ENCODE data around the gene MS4A4E. TPM values are rescaled to one million over a fixed set of nuclear protein-coding genes. Genes with fewer than 3 reads are reported as not detected.

MS4A4E gene
- total RNA-seq, 6 experiments from 2014 or later, result 1.1 to 3.8 (median 3.1) TPM

DNA sequence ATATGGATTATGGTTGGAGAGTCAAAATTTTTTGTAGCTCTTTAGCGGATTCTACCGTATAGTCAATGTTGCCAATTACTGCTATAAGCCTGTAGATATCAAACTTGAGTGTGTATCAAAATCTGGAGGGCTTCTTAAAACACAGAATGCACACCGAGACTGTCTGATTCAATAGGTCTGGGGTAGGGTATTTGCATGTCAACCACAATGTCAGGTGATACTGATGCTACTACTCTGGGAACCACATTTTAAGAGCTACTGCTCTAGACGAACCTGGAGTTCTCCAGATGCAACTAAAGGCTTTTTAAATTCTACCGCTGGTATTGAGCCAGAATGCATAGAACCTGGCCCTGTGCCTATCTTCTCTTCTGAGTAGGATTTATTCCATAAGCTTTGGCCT is 21.7 kb upstream of the MS4A4E start:
- Histone ChIP-seq H3K27ac (no peak overlapping the region), H3K36me3 (no peaks in the 10 kb centered on the region), H3K27me3 (no peaks in the 10 kb centered on the region), H3K9me3 (no peaks in the 10 kb centered on the region), H3K4me3 (no peak overlapping the region), H3K4me1 (no peaks in the 10 kb centered on the region)
- ATAC-seq (no peak), DNase-seq (no peak)
- WGBS (ENCODE audit: insufficient coverage, low coverage, low lambda C conversion rate, missing lambda C conversion rate), result 50% methylated on average over 2 of the region's 5 CpGs
- intact Hi-C loops (cut with DNase I), result no loop called here
- no peak for TF ChIP-seq POLR2A (IDR thresholded peaks at IDR 0.05)
- no peak for TF ChIP-seq CTCF (IDR thresholded peaks at IDR 0.05)

DNA sequence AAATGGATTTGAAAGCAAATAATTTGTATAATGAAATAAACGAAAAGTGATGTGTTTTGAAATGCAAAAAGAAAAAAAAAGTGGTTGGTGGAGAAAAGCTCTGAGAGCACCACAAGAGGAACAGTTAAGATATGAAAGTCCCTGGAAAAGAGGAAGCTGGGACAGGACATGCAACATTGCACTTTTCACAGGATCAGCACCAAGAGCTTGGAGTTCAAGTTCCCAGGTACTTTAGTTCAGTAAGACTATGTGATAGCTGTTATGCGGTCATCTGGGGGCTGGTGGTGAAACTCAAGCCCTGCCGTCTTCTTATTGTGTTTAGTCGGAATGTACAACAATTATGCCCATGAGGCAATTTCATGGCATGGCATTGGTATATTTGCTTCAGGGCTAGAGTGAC is 20.5 kb upstream of the MS4A4E start:
- WGBS (ENCODE audit: insufficient coverage, low coverage, low lambda C conversion rate, missing lambda C conversion rate), result 24% methylated on average over 2 of the region's 4 CpGs
- intact Hi-C loops (cut with DNase I), result no loop called here

GRCh38 chr11:60261014-60261413 is 18.1 kb upstream of the MS4A4E start:
- H3K4me3 ChIP-seq, result no peak overlapping the region
- intact Hi-C loops (cut with DNase I), result no loop called here
- 75% methylated on average over 4 of the region's 4 CpGs for WGBS (ENCODE audit: insufficient coverage, low coverage, low lambda C conversion rate, missing lambda C conversion rate)
- ATAC-seq (no peak), DNase-seq (no peak)
- no peaks in the 10 kb centered on the region for H3K27me3 ChIP-seq
- no peaks in the 10 kb centered on the region for H3K9me3 ChIP-seq
- H3K27ac ChIP-seq, result no peak overlapping the region
- no peaks in the 10 kb centered on the region for H3K4me1 ChIP-seq
- H3K36me3 ChIP-seq, result no peaks in the 10 kb centered on the region
- TF ChIP-seq POLR2A (IDR thresholded peaks at IDR 0.05) (no peak), CTCF (IDR thresholded peaks at IDR 0.05) (no peak)

More for the DNA sequence above, 20.5 kb upstream of the MS4A4E start:
- Histone ChIP-seq H3K27me3 (no peaks in the 10 kb centered on the region), H3K36me3 (no peaks in the 10 kb centered on the region), H3K4me1 (no peaks in the 10 kb centered on the region), H3K27ac (no peak overlapping the region), H3K4me3 (no peak overlapping the region), H3K9me3 (no peaks in the 10 kb centered on the region)
- TF ChIP-seq POLR2A (IDR thresholded peaks at IDR 0.05) (no peak), CTCF (IDR thresholded peaks at IDR 0.05) (no peak)
- ATAC-seq (peak; percentile 43 to 61 (median 55)), DNase-seq (no peak)

GRCh38 chr11:60257956-60258722 is 15.2 kb upstream of the MS4A4E start:
- H3K27ac ChIP-seq, result no peak overlapping the region
- no peaks in the 10 kb centered on the region for H3K4me1 ChIP-seq
- no peak for DNase-seq
- no peaks in the 10 kb centered on the region for H3K36me3 ChIP-seq
- no peak overlapping the region for H3K4me3 ChIP-seq
- intact Hi-C loops (cut with DNase I), result no loop called here
- no peak for ATAC-seq
- 80% methylated on average over 4 of the region's 4 CpGs for WGBS (ENCODE audit: insufficient coverage, low coverage, low lambda C conversion rate, missing lambda C conversion rate)
- H3K27me3 ChIP-seq, result no peaks in the 10 kb centered on the region
- no peaks in the 10 kb centered on the region for H3K9me3 ChIP-seq
- TF ChIP-seq CTCF (IDR thresholded peaks at IDR 0.05), result no peak
- TF ChIP-seq POLR2A (IDR thresholded peaks at IDR 0.05), result no peak
